ENCODE measurements around the gene AAMDC.
A peak's percentile ranks its signal among the peaks of the same experiment; 100 is the strongest.
"Not testable (repeated sequence)": the region's sequence is repeated elsewhere in the genome, so short reads cannot be mapped to it uniquely, and the experiment has no call there.

Gene AAMDC

DNA sequence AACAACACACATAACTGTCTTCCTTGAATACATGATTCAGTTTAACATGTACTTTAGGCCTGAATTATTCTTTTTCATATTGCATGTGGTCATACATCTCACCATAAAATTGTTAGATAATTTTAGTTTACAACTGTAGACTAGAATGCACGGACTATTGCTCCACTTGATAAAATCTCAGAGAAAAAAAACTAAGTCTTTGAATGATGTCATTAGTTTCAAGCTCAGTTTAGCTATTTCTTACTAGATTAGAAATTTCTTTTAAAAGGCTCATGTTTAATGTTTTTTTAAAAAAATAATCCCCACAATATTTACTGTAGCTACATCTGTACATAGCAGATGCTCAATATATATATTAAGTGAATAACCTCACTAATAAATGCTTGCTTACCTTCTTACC, 5.5 kb upstream of the AAMDC start:
- DNase-seq (ENCODE audit: low read depth): no peak
- TF ChIP-seq, protein P1, sequence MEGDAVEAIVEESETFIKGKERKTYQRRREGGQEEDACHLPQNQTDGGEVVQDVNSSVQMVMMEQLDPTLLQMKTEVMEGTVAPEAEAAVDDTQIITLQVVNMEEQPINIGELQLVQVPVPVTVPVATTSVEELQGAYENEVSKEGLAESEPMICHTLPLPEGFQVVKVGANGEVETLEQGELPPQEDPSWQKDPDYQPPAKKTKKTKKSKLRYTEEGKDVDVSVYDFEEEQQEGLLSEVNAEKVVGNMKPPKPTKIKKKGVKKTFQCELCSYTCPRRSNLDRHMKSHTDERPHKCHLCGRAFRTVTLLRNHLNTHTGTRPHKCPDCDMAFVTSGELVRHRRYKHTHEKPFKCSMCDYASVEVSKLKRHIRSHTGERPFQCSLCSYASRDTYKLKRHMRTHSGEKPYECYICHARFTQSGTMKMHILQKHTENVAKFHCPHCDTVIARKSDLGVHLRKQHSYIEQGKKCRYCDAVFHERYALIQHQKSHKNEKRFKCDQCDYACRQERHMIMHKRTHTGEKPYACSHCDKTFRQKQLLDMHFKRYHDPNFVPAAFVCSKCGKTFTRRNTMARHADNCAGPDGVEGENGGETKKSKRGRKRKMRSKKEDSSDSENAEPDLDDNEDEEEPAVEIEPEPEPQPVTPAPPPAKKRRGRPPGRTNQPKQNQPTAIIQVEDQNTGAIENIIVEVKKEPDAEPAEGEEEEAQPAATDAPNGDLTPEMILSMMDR (IDR thresholded peaks at IDR 0.05; ENCODE audit: insufficient read depth, low read depth, low read length, missing control alignments): no peak
- H3K4me3 ChIP-seq (ENCODE audit: low read depth, low read length): no peak overlapping the region

DNA sequence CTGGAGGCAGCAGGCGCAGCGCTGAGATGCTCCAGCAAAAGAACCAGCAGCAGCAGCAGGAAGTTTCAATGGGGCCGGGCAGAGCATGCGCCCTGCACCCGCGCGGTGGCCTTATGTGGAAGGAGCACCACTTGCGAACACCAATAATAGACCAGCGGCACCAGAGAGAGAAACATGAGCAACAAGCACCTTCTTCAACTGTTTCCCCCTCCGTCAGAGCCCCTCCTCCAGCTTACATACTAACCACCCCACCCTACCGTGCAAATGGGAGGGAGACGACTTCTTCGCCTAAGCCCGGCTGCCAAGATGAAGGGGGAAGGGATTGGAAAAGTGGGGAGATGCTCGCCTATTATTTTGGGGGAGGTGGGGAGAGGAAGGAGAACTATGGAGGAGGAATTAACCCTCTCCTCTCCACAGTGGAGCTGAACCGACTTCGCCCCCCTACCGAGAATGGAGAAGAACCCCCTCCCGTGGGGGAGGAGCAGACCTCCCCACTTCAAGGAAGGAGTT, 1.5 kb upstream of the AAMDC start:
- DNase-seq (ENCODE audit: low read depth): peak; percentile 93
- TF ChIP-seq, protein P1 (IDR thresholded peaks at IDR 0.05; ENCODE audit: insufficient read depth, low read depth, low read length, missing control alignments): peak; percentile 12

DNA sequence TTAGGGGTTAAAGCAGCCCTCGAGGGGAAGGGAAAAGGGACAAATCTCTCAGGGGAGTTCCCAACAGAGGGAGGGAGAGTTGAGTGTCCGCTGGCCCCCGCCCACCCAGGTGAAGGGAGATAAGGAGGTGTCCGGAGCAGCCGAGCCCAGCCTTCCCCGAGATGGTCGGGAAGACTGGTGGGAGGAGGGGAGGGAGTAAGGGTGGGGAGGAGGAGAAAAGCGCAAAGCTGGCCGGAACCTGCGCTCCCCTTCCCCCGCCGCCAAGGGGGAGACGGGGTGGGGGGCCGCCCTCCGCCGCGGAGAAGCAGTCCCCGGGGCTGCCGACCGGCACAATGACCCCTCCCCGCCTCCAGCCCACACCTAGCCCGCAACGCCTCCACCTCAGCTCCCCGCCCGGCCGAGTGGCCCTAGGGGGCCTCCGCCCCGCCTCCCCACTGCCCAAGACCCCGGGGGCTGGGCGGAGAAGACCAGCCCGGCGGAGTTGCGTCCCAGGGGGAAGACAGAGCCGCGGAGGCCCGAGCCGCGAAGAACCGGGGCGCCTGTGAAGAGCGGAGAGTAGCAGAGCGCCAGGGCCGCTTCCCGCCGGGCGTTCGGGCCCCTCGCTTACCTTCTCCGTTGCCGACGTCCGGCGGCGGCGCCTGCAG, 901 bp upstream of the AAMDC start:
- peak overlapping the region; percentile 98 for H3K4me3 ChIP-seq (ENCODE audit: low read depth, low read length)
- TF ChIP-seq, protein P1 (IDR thresholded peaks at IDR 0.05; ENCODE audit: insufficient read depth, low read depth, low read length, missing control alignments): no peak
- DNase-seq (ENCODE audit: low read depth): peak; percentile 48

More for the DNA sequence above, 1.5 kb upstream of the AAMDC start:
- H3K4me3 ChIP-seq (ENCODE audit: low read depth, low read length): peak overlapping the region; percentile 98

DNA sequence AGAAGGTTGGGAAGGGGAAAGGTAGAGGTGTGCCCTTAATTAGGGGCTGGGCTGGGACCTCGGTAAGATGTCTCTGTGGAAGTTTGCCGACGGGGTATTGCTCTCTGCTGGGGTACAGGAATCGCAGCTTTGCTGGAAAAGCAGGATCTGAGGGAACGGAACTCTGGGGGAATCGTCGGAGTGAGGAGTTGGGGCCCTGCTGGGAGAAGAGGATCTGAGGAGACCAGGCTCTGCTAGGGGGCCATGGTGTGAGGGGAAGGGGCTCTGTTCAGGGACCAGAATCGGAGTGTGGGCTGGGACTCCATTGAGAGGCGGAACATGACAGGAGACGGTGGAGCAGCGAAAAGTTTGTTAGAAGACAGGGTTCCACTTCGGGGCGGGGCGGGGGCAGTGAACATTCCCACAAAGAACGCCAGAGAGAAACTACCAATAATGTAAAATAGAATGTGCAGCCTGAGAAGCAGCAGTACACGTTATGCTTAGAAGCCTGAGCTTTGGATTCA, 456 bp downstream of the AAMDC start:
- peak overlapping the region; percentile 98 for H3K4me3 ChIP-seq (ENCODE audit: low read depth, low read length)
- DNase-seq (ENCODE audit: low read depth): peak; percentile 18
- TF ChIP-seq, protein P1 (IDR thresholded peaks at IDR 0.05; ENCODE audit: insufficient read depth, low read depth, low read length, missing control alignments): no peak

DNA sequence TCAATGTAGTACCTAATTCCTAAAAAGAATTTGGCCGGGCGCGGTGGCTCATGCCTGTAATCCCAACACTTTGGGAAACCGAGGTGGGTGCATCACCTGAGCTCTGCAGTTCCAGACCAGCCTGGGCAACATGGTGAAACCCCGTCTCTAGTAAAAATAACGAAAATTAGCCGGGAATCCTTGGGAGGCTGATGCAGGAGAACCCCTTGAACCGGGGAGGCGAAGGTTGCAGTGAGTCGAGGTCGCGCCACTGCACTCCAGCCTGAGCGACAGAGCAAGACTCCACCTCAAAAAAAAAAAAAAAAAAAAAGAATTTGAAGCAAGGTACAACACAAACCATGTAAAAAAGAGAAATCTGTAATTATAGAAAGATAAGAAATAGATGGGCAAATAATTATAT, 1.2 kb downstream of the AAMDC start:
- not testable (repeated sequence) for H3K4me3 ChIP-seq (ENCODE audit: low read depth, low read length); DNase-seq (ENCODE audit: low read depth)

DNA sequence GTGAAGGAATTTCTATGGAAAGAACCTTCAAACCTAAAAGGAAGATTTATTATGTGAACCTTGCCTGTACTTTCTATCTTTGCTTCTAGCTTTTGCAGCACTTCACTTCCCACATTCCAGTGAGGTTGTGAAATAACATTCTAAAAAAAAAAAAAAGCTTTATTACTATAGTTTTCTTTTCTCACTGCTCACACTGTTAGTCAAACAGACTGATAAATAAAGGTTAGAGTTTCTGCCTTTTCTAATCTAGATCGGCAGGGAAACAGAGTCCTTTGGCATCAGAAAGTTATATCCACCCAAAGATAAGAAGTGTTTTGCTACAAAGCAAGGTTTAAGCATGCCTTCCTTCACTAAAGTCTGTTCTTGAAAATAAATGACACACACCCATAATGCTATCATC, 2.8 kb downstream of the AAMDC start:
- TF ChIP-seq, protein P1 (IDR thresholded peaks at IDR 0.05; ENCODE audit: insufficient read depth, low read depth, low read length, missing control alignments): no peak
- no peak for DNase-seq (ENCODE audit: low read depth)
- no peak overlapping the region for H3K4me3 ChIP-seq (ENCODE audit: low read depth, low read length)

DNA sequence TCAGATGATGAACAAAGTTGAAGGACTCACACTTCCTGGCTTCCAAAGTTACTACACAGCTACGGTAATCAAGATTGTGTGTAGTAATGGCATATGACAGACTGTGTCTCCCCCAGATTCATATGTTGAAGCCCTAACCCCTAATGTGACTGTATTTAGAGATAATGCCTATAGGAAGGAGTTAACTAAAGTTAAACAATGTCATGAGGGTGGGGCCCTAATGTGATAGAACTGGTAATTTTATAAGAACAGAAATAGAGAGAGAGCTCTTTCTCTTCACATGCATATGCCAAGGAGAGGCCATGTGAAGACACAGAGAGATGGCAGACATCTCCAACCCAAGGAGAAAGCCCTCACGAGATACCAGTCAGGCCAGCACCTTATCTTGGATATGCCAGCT, 8.0 kb downstream of the AAMDC start:
- TF ChIP-seq, protein P1 (IDR thresholded peaks at IDR 0.05; ENCODE audit: insufficient read depth, low read depth, low read length, missing control alignments): no peak

More for the DNA sequence above, 8.0 kb downstream of the AAMDC start:
- H3K4me3 ChIP-seq (ENCODE audit: low read depth, low read length): no peak overlapping the region
- no peak for DNase-seq (ENCODE audit: low read depth)
